Measurements from ENCODE around the gene MACROD1. TPM values are rescaled to one million over a fixed set of nuclear protein-coding genes. Genes with fewer than 3 reads are reported as not detected.

MACROD1 gene
- total and polyA plus RNA-seq, 2 donors (not counting 1 experiment from before 2014, with no cell fraction given) = 2.7 to 8.6 TPM

GRCh38 chr11:64085906-64086257 lies 80.0 kb downstream of the MACROD1 start:
- no peak overlapping the region for H3K4me3 Mint-ChIP-seq
- Histone ChIP-seq H4K20me1 (ENCODE audit: control insufficient read depth, insufficient read depth, low read length, poor library complexity, severe bottlenecking) (no peaks in the 10 kb centered on the region), H3K9me3 (ENCODE audit: control extremely low read depth in 1 of 3, control insufficient read depth in 2 of 3, insufficient read depth in 1 of 3, low read length in 2 of 3) (no peaks in the 10 kb centered on the region), H3K4me1 (ENCODE audit: control insufficient read depth in 2 of 2, insufficient read depth in 2 of 2, low read length in 2 of 2) (no peaks in the 10 kb centered on the region), H3K27me3 (replicated peaks in 1 of 4; ENCODE audit: control extremely low read depth in 1 of 4, control insufficient read depth in 3 of 4, insufficient read depth in 4 of 4, low read length in 3 of 4) (peaks cover 0 to 2% (median 0%) of the 10 kb centered on the region in 4 experiments), H3K79me2 (ENCODE audit: control insufficient read depth, insufficient read depth, low read length) (no peaks in the 10 kb centered on the region), H3K4me3 (ENCODE audit: control extremely low read depth in 1 of 5, extremely low read depth in 1 of 5, insufficient read depth in 1 of 5, low read depth in 2 of 5, low read length in 4 of 5) (no peak overlapping the region), H3K36me3 (replicated peaks in 1 of 2; ENCODE audit: control extremely low read depth in 1 of 2, control insufficient read depth in 1 of 2, extremely low read depth in 1 of 2, insufficient read depth in 2 of 2, low read length in 1 of 2) (no peaks in the 10 kb centered on the region), H3K27ac (ENCODE audit: low read length in 2 of 2) (no peak overlapping the region), H3K4me2 (replicated peaks; ENCODE audit: low read depth, low read length, poor library complexity, severe bottlenecking) (no peak overlapping the region), H3K9ac (ENCODE audit: low read length) (no peak overlapping the region), H2AFZ (ENCODE audit: insufficient read depth, low read depth, low read length, poor library complexity, severe bottlenecking) (no peak overlapping the region)
- 67% methylated on average over 3 of the region's 5 CpGs for WGBS (ENCODE audit: insufficient coverage)
- H3K4me1 Mint-ChIP-seq = no peaks in the 10 kb centered on the region
- TF ChIP-seq, protein P1, sequence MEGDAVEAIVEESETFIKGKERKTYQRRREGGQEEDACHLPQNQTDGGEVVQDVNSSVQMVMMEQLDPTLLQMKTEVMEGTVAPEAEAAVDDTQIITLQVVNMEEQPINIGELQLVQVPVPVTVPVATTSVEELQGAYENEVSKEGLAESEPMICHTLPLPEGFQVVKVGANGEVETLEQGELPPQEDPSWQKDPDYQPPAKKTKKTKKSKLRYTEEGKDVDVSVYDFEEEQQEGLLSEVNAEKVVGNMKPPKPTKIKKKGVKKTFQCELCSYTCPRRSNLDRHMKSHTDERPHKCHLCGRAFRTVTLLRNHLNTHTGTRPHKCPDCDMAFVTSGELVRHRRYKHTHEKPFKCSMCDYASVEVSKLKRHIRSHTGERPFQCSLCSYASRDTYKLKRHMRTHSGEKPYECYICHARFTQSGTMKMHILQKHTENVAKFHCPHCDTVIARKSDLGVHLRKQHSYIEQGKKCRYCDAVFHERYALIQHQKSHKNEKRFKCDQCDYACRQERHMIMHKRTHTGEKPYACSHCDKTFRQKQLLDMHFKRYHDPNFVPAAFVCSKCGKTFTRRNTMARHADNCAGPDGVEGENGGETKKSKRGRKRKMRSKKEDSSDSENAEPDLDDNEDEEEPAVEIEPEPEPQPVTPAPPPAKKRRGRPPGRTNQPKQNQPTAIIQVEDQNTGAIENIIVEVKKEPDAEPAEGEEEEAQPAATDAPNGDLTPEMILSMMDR (IDR thresholded peaks at IDR 0.05) = no peak
- TF ChIP-seq EZH2 (IDR thresholded peaks at IDR 0.05; ENCODE audit: borderline replicate concordance, insufficient read depth, low read depth, low read length, poor library complexity, severe bottlenecking) = no peak
- DNase-seq (no peak), ATAC-seq (ENCODE audit: low read depth) (no peak)
- intact Hi-C loops (cut with micrococcal nuclease) = no loop called here
- ChIA-PET CTCF (no interaction called here), POLR2A (no interaction called here)
- H3K27ac Mint-ChIP-seq = no peak overlapping the region
- peaks cover 4% of the 10 kb centered on the region for H3K27me3 Mint-ChIP-seq
- no peaks in the 10 kb centered on the region for H3K9me3 Mint-ChIP-seq (ENCODE audit: insufficient read depth)

DNA sequence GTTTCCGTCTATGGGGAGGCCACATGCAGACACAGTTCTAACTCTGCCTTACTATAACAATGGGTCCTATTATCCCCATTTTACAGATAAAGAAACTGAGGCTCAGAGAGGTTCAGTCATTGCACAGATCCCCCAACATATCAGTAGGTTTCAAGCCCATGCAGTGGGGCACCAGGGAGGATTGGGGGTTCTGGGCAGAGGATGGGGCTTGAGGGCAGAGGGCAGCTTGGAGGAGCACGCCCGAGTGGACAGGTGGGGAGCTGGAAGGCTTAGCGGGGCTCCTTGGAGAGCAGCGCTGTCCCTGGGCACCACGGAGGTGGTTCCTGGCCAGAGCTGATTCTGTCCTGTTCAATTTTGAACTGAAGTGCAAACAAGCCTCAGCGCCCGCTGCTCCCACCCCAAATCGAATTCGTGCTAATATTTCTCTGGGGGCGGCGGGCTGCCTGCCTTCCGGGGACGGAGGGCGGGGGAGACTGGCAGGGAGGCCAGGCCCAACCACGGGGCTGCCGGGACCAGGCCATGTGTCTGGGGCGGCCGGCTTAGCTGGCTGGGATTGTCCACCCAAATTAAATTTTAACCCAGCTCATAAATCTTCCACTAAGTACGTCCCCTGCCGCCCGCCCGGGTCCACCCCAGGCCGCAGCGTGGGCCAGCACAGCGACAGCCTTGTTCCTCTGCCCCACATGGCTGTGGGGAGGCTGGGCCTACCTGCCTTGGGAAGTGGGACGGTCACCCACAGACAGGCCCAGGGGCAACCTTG lies 80.8 kb downstream of the MACROD1 start:
- ATAC-seq (ENCODE audit: low read depth) = no peak
- ChIA-PET CTCF (no interaction called here), POLR2A (no interaction called here)
- no peak overlapping the region for H2AFZ ChIP-seq (ENCODE audit: insufficient read depth, low read depth, low read length, poor library complexity, severe bottlenecking)
- peaks cover 0 to 2% (median 0%) of the 10 kb centered on the region in 4 experiments for H3K27me3 ChIP-seq (replicated peaks in 1 of 4; ENCODE audit: control extremely low read depth in 1 of 4, control insufficient read depth in 3 of 4, insufficient read depth in 4 of 4, low read length in 3 of 4)
- TF ChIP-seq EZH2 (IDR thresholded peaks at IDR 0.05; ENCODE audit: borderline replicate concordance, insufficient read depth, low read depth, low read length, poor library complexity, severe bottlenecking) = no peak
- H4K20me1 ChIP-seq (ENCODE audit: control insufficient read depth, insufficient read depth, low read length, poor library complexity, severe bottlenecking) = no peaks in the 10 kb centered on the region
- H3K9me3 ChIP-seq (ENCODE audit: control extremely low read depth in 1 of 3, control insufficient read depth in 2 of 3, insufficient read depth in 1 of 3, low read length in 2 of 3) = no peaks in the 10 kb centered on the region
- no peak for DNase-seq
- H3K4me2 ChIP-seq (replicated peaks; ENCODE audit: low read depth, low read length, poor library complexity, severe bottlenecking) = no peak overlapping the region
- Mint-ChIP-seq H3K4me1 (no peaks in the 10 kb centered on the region), H3K27me3 (peaks cover 4% of the 10 kb centered on the region), H3K9me3 (ENCODE audit: insufficient read depth) (no peaks in the 10 kb centered on the region), H3K27ac (no peak overlapping the region), H3K4me3 (no peak overlapping the region)
- H3K27ac ChIP-seq (ENCODE audit: low read length in 2 of 2) = no peak overlapping the region
- no peaks in the 10 kb centered on the region for H3K4me1 ChIP-seq (ENCODE audit: control insufficient read depth in 2 of 2, insufficient read depth in 2 of 2, low read length in 2 of 2)
- no peaks in the 10 kb centered on the region for H3K79me2 ChIP-seq (ENCODE audit: control insufficient read depth, insufficient read depth, low read length)
- no peak overlapping the region for H3K9ac ChIP-seq (ENCODE audit: low read length)
- WGBS (ENCODE audit: insufficient coverage) = 93% methylated on average over 26 of the region's 27 CpGs
- intact Hi-C loops (cut with micrococcal nuclease) = no loop called here
- no peaks in the 10 kb centered on the region for H3K36me3 ChIP-seq (replicated peaks in 1 of 2; ENCODE audit: control extremely low read depth in 1 of 2, control insufficient read depth in 1 of 2, extremely low read depth in 1 of 2, insufficient read depth in 2 of 2, low read length in 1 of 2)
- H3K4me3 ChIP-seq (ENCODE audit: control extremely low read depth in 1 of 5, extremely low read depth in 1 of 5, insufficient read depth in 1 of 5, low read depth in 2 of 5, low read length in 4 of 5) = no peak overlapping the region

Measured in B cell (primary cell).